Endodermal cell (in vitro differentiated cells): ENCODE measurements around the gene MPZL2. TPM values are rescaled to one million over a fixed set of nuclear protein-coding genes. Genes with fewer than 3 reads are reported as not detected.

Experiments
- DNase-seq: peaks from one replicate; pipeline ENCODE4 v3.0.0-alpha.2; 2017
- H3K27ac ChIP-seq: 2 replicates; pipeline ENCODE4 v1.5.1; 2013; ENCODE audit warnings: mild to moderate bottlenecking, low read depth, low read length, moderate library complexity
- H3K27me3 ChIP-seq: 2 replicates; pipeline ENCODE4 v1.6.1; 2013; ENCODE audit warnings: mild to moderate bottlenecking, low read length, moderate library complexity; ENCODE audit not compliant: insufficient read depth, control insufficient read depth, poor library complexity, severe bottlenecking
- H3K36me3 ChIP-seq: 2 replicates; pipeline ENCODE4 v1.7.0; 2013; ENCODE audit warnings: mild to moderate bottlenecking, low read length, moderate library complexity; ENCODE audit not compliant: control insufficient read depth, insufficient read depth
- H3K4me1 ChIP-seq: one replicate; pipeline ENCODE4 v1.7.0; 2013; ENCODE audit warnings: low read length; ENCODE audit not compliant: control insufficient read depth, insufficient read depth
- H3K4me3 ChIP-seq: 2 replicates; pipeline ENCODE4 v1.5.1; 2013; ENCODE audit warnings: mild to moderate bottlenecking, low read length, moderate library complexity
- H3K9ac ChIP-seq: 2 replicates; pipeline ENCODE4 v1.6.1; 2013; ENCODE audit warnings: mild to moderate bottlenecking, low read length, moderate library complexity; ENCODE audit not compliant: poor library complexity, severe bottlenecking; ENCODE audit errors: extremely low read depth
- H3K9me3 ChIP-seq: 2 replicates; pipeline ENCODE4 v1.6.1; 2013; ENCODE audit warnings: mild to moderate bottlenecking, low read length, moderate library complexity; ENCODE audit not compliant: control insufficient read depth
- H3K27ac Mint-ChIP-seq: 2 replicates; pipeline ENCODE4 v1.8.0; 2020; ENCODE audit warnings: mixed read lengths
- H3K27me3 Mint-ChIP-seq: 2 replicates; pipeline ENCODE4 v1.8.0; 2021; ENCODE audit warnings: mild to moderate bottlenecking, mixed read lengths; ENCODE audit not compliant: insufficient read depth
- H3K36me3 Mint-ChIP-seq: 2 replicates; pipeline ENCODE4 v1.8.0; 2020; ENCODE audit warnings: low read depth, mixed read lengths
- H3K4me1 Mint-ChIP-seq: 2 replicates; pipeline ENCODE4 v1.8.0; 2020; ENCODE audit warnings: mixed read lengths
- H3K4me3 Mint-ChIP-seq: 2 replicates; pipeline ENCODE4 v1.8.0; 2020; ENCODE audit warnings: mild to moderate bottlenecking, moderate library complexity, mixed read lengths
- H3K9me3 Mint-ChIP-seq: 2 replicates; pipeline ENCODE4 v1.8.0; 2020; ENCODE audit warnings: mild to moderate bottlenecking, mixed read lengths
- CTCF ChIP-seq: fragments of 200-600 bp; sonication (generic); conservative IDR thresholded peaks from 2 replicates; pipeline ENCODE4 v1.5.0; 2021; ENCODE audit warnings: antibody characterized with exemption, mild to moderate bottlenecking
- WGBS, 2 experiments: methylation state at CpG; one replicate each; pipeline versions ENCODE4 v1.1.5 to v1.1.7; 2013; ENCODE audit warnings: missing lambda C conversion rate in 2 of 2, mixed read lengths in 1 of 2; ENCODE audit not compliant: insufficient coverage in 1 of 2, insufficient read length in 1 of 2; 5-methylcytosine and 5-hydroxymethylcytosine counted together
- total RNA-seq, 2 donors: library from RNA; stranded (reverse); fragmentation: NEBNext Ultra II Directional in 1 of 2; extraction: Animal tissue kit (Norgen Biotek cat#: 25700) in 1 of 2; gene quantifications; 2 replicates in 1 of 2; 3 replicates in 1 of 2; pipeline ENCODE4 v1.2.1, GENCODE V29; 2021

Gene MPZL2
- total RNA-seq, 2 donors from 2014 or later = 3.2 to 4.4 TPM

GRCh38 chr11:118272001-118272400, 7.9 kb upstream of the MPZL2 start:
- Histone ChIP-seq H3K27ac (no peak overlapping the region), H3K4me3 (no peak overlapping the region), H3K9me3 (no peaks in the 10 kb centered on the region), H3K27me3 (peaks cover 40% of the 10 kb centered on the region), H3K4me1 (no peaks in the 10 kb centered on the region), H3K9ac (no peak overlapping the region), H3K36me3 (no peaks in the 10 kb centered on the region)
- no peaks in the 10 kb centered on the region for H3K9me3 Mint-ChIP-seq
- DNase-seq = no peak
- peaks cover 45% of the 10 kb centered on the region for H3K27me3 Mint-ChIP-seq
- H3K36me3 Mint-ChIP-seq = no peaks in the 10 kb centered on the region
- no peak overlapping the region for H3K27ac Mint-ChIP-seq
- H3K4me1 Mint-ChIP-seq = peaks cover 7% of the 10 kb centered on the region
- no peak overlapping the region for H3K4me3 Mint-ChIP-seq
- WGBS, 2 experiments = 80 to 88% methylated on average over 1 to 2 of the region's 2 CpGs
- no peak for TF ChIP-seq CTCF

- no peaks in the 10 kb centered on the region for H3K9me3 ChIP-seq
- H3K27ac Mint-ChIP-seq = no peak overlapping the region
- H3K27me3 ChIP-seq = peaks cover 31% of the 10 kb centered on the region
- peaks cover 65% of the 10 kb centered on the region for H3K27me3 Mint-ChIP-seq
- H3K9ac ChIP-seq = no peak overlapping the region
- no peaks in the 10 kb centered on the region for H3K36me3 Mint-ChIP-seq
- H3K9me3 Mint-ChIP-seq = no peaks in the 10 kb centered on the region
- peaks cover 22% of the 10 kb centered on the region for H3K4me1 ChIP-seq
- DNase-seq = no peak
- WGBS, 2 experiments = 90 to 94% methylated on average over 2 to 4 of the region's 4 CpGs
- TF ChIP-seq CTCF = no peak
- no peak overlapping the region for H3K4me3 Mint-ChIP-seq
- H3K4me3 ChIP-seq = no peak overlapping the region
- no peaks in the 10 kb centered on the region for H3K36me3 ChIP-seq
- H3K27ac ChIP-seq = no peak overlapping the region
- H3K4me1 Mint-ChIP-seq = peaks cover 38% of the 10 kb centered on the region
Measured at GRCh38 chr11:118267486-118267885, 3.4 kb upstream of the MPZL2 start.

GRCh38 chr11:118265954-118266353, 1.9 kb upstream of the MPZL2 start:
- Histone ChIP-seq H3K27ac (no peak overlapping the region), H3K27me3 (peaks cover 46% of the 10 kb centered on the region), H3K4me1 (peaks cover 22% of the 10 kb centered on the region), H3K9ac (no peak overlapping the region), H3K36me3 (no peaks in the 10 kb centered on the region), H3K4me3 (no peak overlapping the region), H3K9me3 (no peaks in the 10 kb centered on the region)
- Mint-ChIP-seq H3K36me3 (no peaks in the 10 kb centered on the region), H3K4me1 (peaks cover 35% of the 10 kb centered on the region), H3K9me3 (no peaks in the 10 kb centered on the region), H3K27ac (no peak overlapping the region), H3K4me3 (no peak overlapping the region), H3K27me3 (peaks cover 66% of the 10 kb centered on the region)
- TF ChIP-seq CTCF = no peak
- DNase-seq = no peak
- WGBS, 2 experiments = 77% methylated on average over 1 of the region's 1 CpG; no CpG with 5 or more reads in 1 of the 2 experiments
